GM12878 (cell line): Measurements from ENCODE around the gene PCDHB6. TPM values are rescaled to one million over a fixed set of nuclear protein-coding genes. Genes with fewer than 3 reads are reported as not detected.

ENCODE experiments used
- ATAC-seq: fragments of 200-7000 bp; cut with Tn5 transposase; 3 replicates; pipeline ENCODE4 v1.9.1; 2020; ENCODE audit warnings: mild to moderate bottlenecking, moderate library complexity
- BruUV-seq: library from RNA; stranded (reverse); fragments of 400-500 nt; replicated peaks from 2 replicates; lab custom pipeline; 2021; lab: Mats Ljungman, UMichigan
- CTCF ChIA-PET: fragments of 300-600 bp; sonication (Branson Sonifier 250); formaldehyde crosslinking; extraction: SDS; loops from one replicate; lab custom pipeline; 2021; ENCODE audit warnings: inconsistent platforms; lab: Yijun Ruan, JAX
- POLR2A ChIA-PET: fragments of 350-600 bp; formaldehyde crosslinking; extraction: SDS; loops from one replicate; lab custom pipeline; 2021; ENCODE audit warnings: inconsistent platforms; lab: Charles Lee
- RAD21 ChIA-PET: fragments of 300-600 bp; sonication (Branson Sonifier 250); formaldehyde crosslinking; loops from one replicate; lab custom pipeline; 2023; ENCODE audit warnings: antibody characterized with exemption; ENCODE audit not compliant: unreplicated experiment; lab: Charles Lee
- SMC1A ChIA-PET: fragments of 300-600 bp; sonication (Branson Sonifier 250); formaldehyde crosslinking; loops from one replicate; lab custom pipeline; 2023; ENCODE audit not compliant: unreplicated experiment, uncharacterized antibody; lab: Charles Lee
- DNase-seq: peaks from one replicate; pipeline ENCODE4 v3.0.0-alpha.2; 2011; ENCODE audit warnings: low read depth, low spot score
- FAIRE-seq: peaks from 3 replicates; lab custom pipeline; 2011; peaks lifted over from hg19 to GRCh38; lab: Jason Lieb, UNC
- H2AFZ ChIP-seq: 2 replicates; pipeline ENCODE4 v1.6.0; 2011; ENCODE audit warnings: low read depth, low read length, control low read depth; ENCODE audit not compliant: control insufficient read depth
- H3K27ac ChIP-seq: 2 replicates; pipeline ENCODE4 v1.5.1; 2011; ENCODE audit warnings: control low read depth; ENCODE audit not compliant: control insufficient read depth, insufficient read depth
- H3K27me3 ChIP-seq, 2 experiments: replicated peaks in 1 of 2; 2 replicates each; pipeline versions ENCODE4 v1.6.0 to v1.6.1; 2011; ENCODE audit warnings: low read length in 1 of 2; ENCODE audit not compliant: control insufficient read depth in 2 of 2, insufficient read depth in 2 of 2
- H3K36me3 ChIP-seq, 2 experiments: 2 replicates each; pipeline ENCODE4 v1.5.1; 2011; ENCODE audit warnings: low read length in 1 of 2; ENCODE audit not compliant: control insufficient read depth in 2 of 2, insufficient read depth in 2 of 2
- H3K4me1 ChIP-seq: 2 replicates; pipeline ENCODE4 v1.6.1; 2011; ENCODE audit warnings: mild to moderate bottlenecking, low read length, moderate library complexity, mixed read lengths; ENCODE audit not compliant: control insufficient read depth, insufficient read depth
- H3K4me2 ChIP-seq: 2 replicates; pipeline ENCODE4 v1.6.0; 2011; ENCODE audit warnings: control low read depth; ENCODE audit not compliant: control insufficient read depth, insufficient read depth
- H3K4me3 ChIP-seq: fragments of 200-600 bp; sonication (generic); 2 replicates; pipeline ENCODE4 v1.5.1; 2016
- H3K79me2 ChIP-seq: 2 replicates; pipeline ENCODE4 v1.6.0; 2011; ENCODE audit warnings: low read length; ENCODE audit not compliant: control insufficient read depth, insufficient read depth
- H3K9ac ChIP-seq: 2 replicates; pipeline ENCODE4 v1.8.0; 2011; ENCODE audit warnings: low read length, control low read depth, mixed read lengths; ENCODE audit not compliant: control insufficient read depth, insufficient read depth
- H3K9me3 ChIP-seq: replicated peaks from 3 replicates; pipeline ENCODE4 v1.5.1; 2011; ENCODE audit warnings: mild to moderate bottlenecking, low read length; ENCODE audit not compliant: control insufficient read depth, insufficient read depth
- H4K20me1 ChIP-seq: 2 replicates; pipeline ENCODE4 v1.6.0; 2011; ENCODE audit not compliant: control insufficient read depth, insufficient read depth
- ASH2L ChIP-seq: fragments of 300-600, 200-600 bp; sonication (generic); IDR thresholded peaks from 2 replicates; pipeline ENCODE4 v1.6.1; 2017; ENCODE audit warnings: low read depth, mild to moderate bottlenecking, borderline replicate concordance
- BHLHE40 ChIP-seq, 2 experiments: fragments of 450-650 bp in 1 of 2; IDR thresholded peaks; 2 replicates each; pipeline ENCODE4 v1.6.1; 2011 to 2017; ENCODE audit warnings: low read depth in 2 of 2, borderline replicate concordance in 1 of 2, improper control_type of control experiment in 1 of 2, low read length in 1 of 2, mild to moderate bottlenecking in 1 of 2
- CUX1 ChIP-seq: IDR thresholded peaks from 2 replicates; pipeline ENCODE4 v1.6.1; 2012; ENCODE audit warnings: improper control_type of control experiment, low read depth, low read length; ENCODE audit not compliant: insufficient replicate concordance
- E2F8 ChIP-seq: fragments of 450-650 bp; IDR thresholded peaks from 2 replicates; pipeline ENCODE4 v1.6.1; 2018; ENCODE audit warnings: mild to moderate bottlenecking, low read depth, moderate library complexity; ENCODE audit not compliant: partially characterized antibody
- EZH2 ChIP-seq: IDR thresholded peaks from 2 replicates; pipeline ENCODE4 v1.6.1; 2012; ENCODE audit warnings: low read depth, mild to moderate bottlenecking, control low read depth, inconsistent platforms, low read length, borderline replicate concordance; ENCODE audit not compliant: control insufficient read depth
- GABPA ChIP-seq: IDR thresholded peaks from 2 replicates; pipeline ENCODE4 v1.6.1; 2014; ENCODE audit warnings: antibody characterized with exemption, low read depth, mild to moderate bottlenecking, inconsistent platforms
- HSF1 ChIP-seq: fragments of 150-350 bp; IDR thresholded peaks from 2 replicates; pipeline ENCODE4 v1.6.1; 2014; ENCODE audit warnings: mild to moderate bottlenecking, low read depth, low read length
- IRF4 ChIP-seq: IDR thresholded peaks from 2 replicates; pipeline ENCODE4 v1.6.1; 2011; ENCODE audit warnings: low read depth, low read length
- MEF2B ChIP-seq: fragments of 450-650 bp; IDR thresholded peaks from 2 replicates; pipeline ENCODE4 v1.6.1; 2018; ENCODE audit warnings: mild to moderate bottlenecking, moderate library complexity; ENCODE audit not compliant: partially characterized antibody, poor library complexity, severe bottlenecking
- NFYA ChIP-seq: IDR thresholded peaks from 2 replicates; pipeline ENCODE4 v1.6.1; 2011; ENCODE audit warnings: low read depth, mild to moderate bottlenecking, low read length, improper control_type of control experiment, borderline replicate concordance
- RB1 ChIP-seq: fragments of 450-650 bp; formaldehyde crosslinking; IDR thresholded peaks from 2 replicates; pipeline ENCODE4 v1.6.1; 2017; ENCODE audit warnings: mild to moderate bottlenecking, borderline replicate concordance
- SMAD1 ChIP-seq: fragments of 450-650 bp; IDR thresholded peaks from 2 replicates; pipeline ENCODE4 v1.6.1; 2018; ENCODE audit warnings: mild to moderate bottlenecking, low read depth; ENCODE audit not compliant: partially characterized antibody
- ZSCAN29 ChIP-seq: fragments of 450-650 bp; IDR thresholded peaks from 2 replicates; pipeline ENCODE4 v1.6.1; 2017; ENCODE audit warnings: mild to moderate bottlenecking, moderate library complexity
- WGBS: methylation state at CpG from one replicate; pipeline ENCODE4 v1.1.6; 2016; ENCODE audit warnings: low lambda C conversion rate; ENCODE audit not compliant: insufficient replicate concordance, insufficient coverage; ENCODE audit errors: missing lambda C conversion rate; 5-methylcytosine and 5-hydroxymethylcytosine counted together
- in situ Hi-C: fragments of 300-500 bp; cut with MboI; formaldehyde crosslinking; loops from 9 replicates; pipeline ENCODE4 v1.14.3; 2018; ENCODE audit warnings: mixed read lengths
- intact Hi-C: fragments of 100-400 bp; cut with micrococcal nuclease; formaldehyde crosslinking; loops from one replicate; pipeline ENCODE4 v1.14.2; 2022; ENCODE audit not compliant: unreplicated experiment
- polyA plus RNA-seq, 11 experiments: library from polyadenylated mRNA; depleted of rRNA in 4 of 11; unstranded in 6 of 11; stranded (reverse) in 5 of 11; fragments of >200 nt; fragmentation: Nextera tagmentation in 4 of 11; fragmentation: Illumina TruSeq in 1 of 11; extraction: Ambion mirVana in 4 of 11; extraction: Trizol in 1 of 11; gene quantifications; 1 replicate in 1 of 11; 2 replicates in 10 of 11; pipeline versions ENCODE4 v1.2.1 to v1.2.3, GENCODE V29; 2011 to 2016; ENCODE audit warnings: inconsistent platforms in 2 of 11, missing spikeins in 2 of 11, low read depth in 1 of 11
- total RNA-seq, 4 experiments: library from RNA; depleted of rRNA in 3 of 4; stranded (reverse); fragments of >200 nt in 3 of 4; fragmentation: Illumina TruSeq in 1 of 4; extraction: Trizol in 1 of 4; gene quantifications; 2 replicates each; pipeline versions ENCODE4 v1.2.1 to v1.2.3, GENCODE V29; 2013 to 2021

Gene PCDHB6
- total and polyA plus RNA-seq, 10 of the 15 experiments (the other 5 are each of a cell fraction or from before 2014, with no cell fraction given) = not detected

- intact Hi-C loops = loop anchor here (10.0 kb wide), 1 partner anchor 384 kb away; no protein-coding TSS in a partner anchor
- Histone ChIP-seq H3K9me3 (no peaks in the 10 kb centered on the region; the same call in 2 of the 3 replicates), H2AFZ (no peak overlapping the region), H3K9ac (no peak overlapping the region), H4K20me1 (no peaks in the 10 kb centered on the region), H3K27ac (no peak overlapping the region), H3K79me2 (no peaks in the 10 kb centered on the region), H3K4me2 (no peak overlapping the region), H3K4me3 (no peak overlapping the region), H3K27me3 (no peaks in the 10 kb centered on the region), H3K4me1 (no peaks in the 10 kb centered on the region), H3K36me3 (no peaks in the 10 kb centered on the region)
- DNase-seq (no peak), FAIRE-seq (no peak), ATAC-seq (no peak)
- TF ChIP-seq EZH2 (no peak), CUX1 (no peak), E2F8 (no peak), IRF4 (no peak), GABPA (no peak), ZSCAN29 (no peak), BHLHE40 (IDR thresholded peaks at IDR 0.05; ENCODE audit: borderline replicate concordance in 1 of 2, low read depth in 2 of 2, low read length in 1 of 2) (no peak), SMAD1 (no peak), NFYA (no peak), ASH2L (no peak), RB1 (no peak), HSF1 (no peak), MEF2B (no peak)
- 37% methylated on average over 1 of the region's 1 CpG for WGBS
- SMC1A ChIA-PET = no interaction called here
- POLR2A ChIA-PET = no interaction called here
- RAD21 ChIA-PET = no interaction called here
- CTCF ChIA-PET = no interaction called here
- BruUV-seq = no TSS peak
- in situ Hi-C loops = no loop called here
Measured at GRCh38 chr5:141180313-141180712, 30.5 kb downstream of the PCDHB6 start.
